Caco-2 (cell line): Measurements from ENCODE around the gene SPATA22. TPM values are rescaled to one million over a fixed set of nuclear protein-coding genes. Genes with fewer than 3 reads are reported as not detected.

Source experiments
- BruUV-seq: library from RNA; stranded (reverse); fragments of 400-500 nt; replicated peaks from 2 replicates; lab custom pipeline; 2021; lab: Mats Ljungman, UMichigan
- CTCF ChIA-PET: fragments of 300-600 bp; sonication (Branson Sonifier 250); formaldehyde crosslinking; loops from one replicate; lab custom pipeline; 2022; ENCODE audit warnings: antibody characterized with exemption; lab: Charles Lee
- POLR2A ChIA-PET: fragments of 300-600 bp; sonication (Branson Sonifier 250); formaldehyde crosslinking; loops from one replicate; lab custom pipeline; 2022; ENCODE audit warnings: antibody characterized with exemption; lab: Charles Lee
- DNase-seq, 2 experiments: peaks; one replicate each; pipeline versions ENCODE4 v3.0.0 to v3.0.0-alpha.2; 2020 to 2022
- H3K27me3 ChIP-seq: replicated peaks from 2 replicates; pipeline ENCODE4 v1.6.0; 2011; ENCODE audit warnings: low read length; ENCODE audit not compliant: control insufficient read depth, insufficient read depth
- H3K36me3 ChIP-seq: 2 replicates; pipeline ENCODE4 v1.5.1; 2011; ENCODE audit warnings: low read length; ENCODE audit not compliant: control insufficient read depth, insufficient read depth
- H3K4me1 ChIP-seq: fragments of 250-450 bp; sonication (Bioruptor Pico); 2 replicates; pipeline ENCODE4 v1.5.1; 2020; ENCODE audit warnings: mild to moderate bottlenecking
- H3K4me3 ChIP-seq: 2 replicates; pipeline ENCODE4 v1.5.1; 2011; ENCODE audit warnings: low read depth, mild to moderate bottlenecking, control low read depth, low read length
- H3K9me3 ChIP-seq: fragments of 250-450 bp; sonication (Bioruptor Pico); 2 replicates; pipeline ENCODE4 v1.5.1; 2020; ENCODE audit warnings: mild to moderate bottlenecking, moderate library complexity
- H3K27ac Mint-ChIP-seq: one replicate; pipeline ENCODE4 v1.8.0; 2022; ENCODE audit warnings: mixed read lengths; ENCODE audit not compliant: unreplicated experiment
- H3K27me3 Mint-ChIP-seq: one replicate; pipeline ENCODE4 v1.8.0; 2022; ENCODE audit warnings: mixed read lengths; ENCODE audit not compliant: insufficient read depth, unreplicated experiment
- H3K36me3 Mint-ChIP-seq: one replicate; pipeline ENCODE4 v1.8.0; 2022; ENCODE audit warnings: mild to moderate bottlenecking, mixed read lengths; ENCODE audit not compliant: insufficient read depth, unreplicated experiment
- H3K4me1 Mint-ChIP-seq: one replicate; pipeline ENCODE4 v1.8.0; 2022; ENCODE audit warnings: low read depth, mixed read lengths; ENCODE audit not compliant: unreplicated experiment
- H3K4me3 Mint-ChIP-seq: one replicate; pipeline ENCODE4 v1.8.0; 2022; ENCODE audit warnings: mild to moderate bottlenecking, moderate library complexity, mixed read lengths; ENCODE audit not compliant: unreplicated experiment
- H3K9me3 Mint-ChIP-seq: one replicate; pipeline ENCODE4 v1.8.0; 2022; ENCODE audit warnings: mixed read lengths; ENCODE audit not compliant: unreplicated experiment
- intact Hi-C: fragments of 100-400 bp; cut with micrococcal nuclease; formaldehyde crosslinking; loops from one replicate; pipeline ENCODE4 v1.10.0; 2022; ENCODE audit not compliant: unreplicated experiment
- total RNA-seq: library from RNA; stranded (reverse); gene quantifications from 2 replicates; pipeline ENCODE4 v1.2.3, GENCODE V29; 2022
- TF ChIP-seq, protein P1 (sequence below), 2 experiments: fragments of 200-600 bp in 1 of 2; IDR thresholded peaks; 1 replicate in 1 of 2; 2 replicates in 1 of 2; pipeline versions ENCODE4 v1.5.1 to v1.8.0; 2011 to 2022; ENCODE audit warnings: antibody characterized with exemption in 1 of 2, control low read depth in 1 of 2, inconsistent platforms in 1 of 2, low read depth in 1 of 2, low read length in 1 of 2, mild to moderate bottlenecking in 1 of 2, moderate library complexity in 1 of 2; ENCODE audit not compliant: insufficient read depth in 1 of 2, severe bottlenecking in 1 of 2, unreplicated experiment in 1 of 2

Gene SPATA22
- total RNA-seq, 1 experiment from 2014 or later, result not detected

DNA sequence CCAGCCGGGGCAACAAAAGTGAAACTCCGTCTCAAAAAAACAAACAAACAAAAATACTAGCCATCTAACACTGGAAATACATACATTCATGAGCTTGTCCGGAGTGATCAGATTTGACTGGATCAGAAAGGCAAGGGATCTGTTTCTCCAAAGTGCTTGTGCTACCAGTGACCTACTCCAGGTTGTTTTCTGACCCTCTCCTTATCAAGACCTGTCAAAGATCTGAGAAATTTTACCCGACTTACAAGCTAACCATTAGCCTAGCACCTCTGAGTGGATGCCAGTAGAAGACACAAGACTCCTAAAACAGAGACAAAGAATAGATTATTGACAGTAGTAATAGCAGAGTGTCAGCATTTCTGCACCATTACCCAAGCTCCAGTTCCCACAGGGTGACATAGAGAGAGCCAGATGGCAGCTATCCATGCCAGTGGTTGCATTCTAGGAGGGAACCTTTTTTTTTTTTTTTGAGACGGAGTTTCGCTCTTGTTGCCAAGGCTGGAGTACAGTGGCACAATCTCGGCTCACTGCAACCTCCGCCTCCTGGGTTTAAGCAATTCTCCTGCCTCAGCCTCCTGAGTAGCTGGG, 14.0 kb upstream of the SPATA22 start:
- Histone ChIP-seq H3K4me1 (peaks cover 7% of the 10 kb centered on the region), H3K36me3 (no peaks in the 10 kb centered on the region), H3K27me3 (no peaks in the 10 kb centered on the region), H3K4me3 (no peak overlapping the region), H3K9me3 (no peaks in the 10 kb centered on the region)
- Mint-ChIP-seq H3K27ac (no peak overlapping the region), H3K36me3 (no peaks in the 10 kb centered on the region), H3K9me3 (no peaks in the 10 kb centered on the region), H3K27me3 (no peaks in the 10 kb centered on the region), H3K4me1 (peaks cover 14% of the 10 kb centered on the region), H3K4me3 (no peak overlapping the region)
- CTCF ChIA-PET, result no interaction called here
- no TSS peak for BruUV-seq
- DNase-seq, result peak in 1 of 2 experiments; percentile 17
- TF ChIP-seq, protein P1, sequence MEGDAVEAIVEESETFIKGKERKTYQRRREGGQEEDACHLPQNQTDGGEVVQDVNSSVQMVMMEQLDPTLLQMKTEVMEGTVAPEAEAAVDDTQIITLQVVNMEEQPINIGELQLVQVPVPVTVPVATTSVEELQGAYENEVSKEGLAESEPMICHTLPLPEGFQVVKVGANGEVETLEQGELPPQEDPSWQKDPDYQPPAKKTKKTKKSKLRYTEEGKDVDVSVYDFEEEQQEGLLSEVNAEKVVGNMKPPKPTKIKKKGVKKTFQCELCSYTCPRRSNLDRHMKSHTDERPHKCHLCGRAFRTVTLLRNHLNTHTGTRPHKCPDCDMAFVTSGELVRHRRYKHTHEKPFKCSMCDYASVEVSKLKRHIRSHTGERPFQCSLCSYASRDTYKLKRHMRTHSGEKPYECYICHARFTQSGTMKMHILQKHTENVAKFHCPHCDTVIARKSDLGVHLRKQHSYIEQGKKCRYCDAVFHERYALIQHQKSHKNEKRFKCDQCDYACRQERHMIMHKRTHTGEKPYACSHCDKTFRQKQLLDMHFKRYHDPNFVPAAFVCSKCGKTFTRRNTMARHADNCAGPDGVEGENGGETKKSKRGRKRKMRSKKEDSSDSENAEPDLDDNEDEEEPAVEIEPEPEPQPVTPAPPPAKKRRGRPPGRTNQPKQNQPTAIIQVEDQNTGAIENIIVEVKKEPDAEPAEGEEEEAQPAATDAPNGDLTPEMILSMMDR (IDR thresholded peaks at IDR 0.05; ENCODE audit: insufficient read depth in 1 of 2, low read depth in 1 of 2, low read length in 1 of 2, severe bottlenecking in 1 of 2, unreplicated experiment in 1 of 2), result no peak
- POLR2A ChIA-PET, result no interaction called here
- intact Hi-C loops, result no loop called here

DNA sequence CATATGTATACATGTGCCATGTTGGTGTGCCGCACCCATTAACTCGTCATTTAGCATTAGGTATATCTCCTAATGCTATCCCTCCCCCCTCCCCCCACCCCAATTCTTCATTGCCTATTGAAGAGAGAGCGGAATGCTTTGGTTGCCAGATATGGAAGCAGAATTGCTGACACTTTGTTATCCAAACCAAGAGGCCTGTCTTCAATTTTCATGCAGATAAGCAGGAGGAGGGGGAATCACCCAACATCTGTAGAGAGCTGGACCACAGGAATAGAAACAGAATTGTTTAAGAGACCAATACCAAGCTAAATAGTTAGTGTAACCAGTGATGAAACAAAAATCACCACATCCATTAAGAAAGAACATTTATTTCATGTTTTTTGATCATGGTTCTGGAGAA, 11.2 kb upstream of the SPATA22 start:
- Histone ChIP-seq H3K36me3 (no peaks in the 10 kb centered on the region), H3K4me3 (no peak overlapping the region), H3K4me1 (peaks cover 14% of the 10 kb centered on the region), H3K9me3 (no peaks in the 10 kb centered on the region), H3K27me3 (no peaks in the 10 kb centered on the region)
- CTCF ChIA-PET, result no interaction called here
- intact Hi-C loops, result no loop called here
- Mint-ChIP-seq H3K36me3 (no peaks in the 10 kb centered on the region), H3K27me3 (no peaks in the 10 kb centered on the region), H3K4me1 (peaks cover 16% of the 10 kb centered on the region), H3K9me3 (no peaks in the 10 kb centered on the region), H3K27ac (no peak overlapping the region), H3K4me3 (no peak overlapping the region)
- DNase-seq, result no peak
- BruUV-seq, result no TSS peak
- TF ChIP-seq, protein P1 (IDR thresholded peaks at IDR 0.05; ENCODE audit: insufficient read depth in 1 of 2, low read depth in 1 of 2, low read length in 1 of 2, severe bottlenecking in 1 of 2, unreplicated experiment in 1 of 2), result no peak
- POLR2A ChIA-PET, result no interaction called here

DNA sequence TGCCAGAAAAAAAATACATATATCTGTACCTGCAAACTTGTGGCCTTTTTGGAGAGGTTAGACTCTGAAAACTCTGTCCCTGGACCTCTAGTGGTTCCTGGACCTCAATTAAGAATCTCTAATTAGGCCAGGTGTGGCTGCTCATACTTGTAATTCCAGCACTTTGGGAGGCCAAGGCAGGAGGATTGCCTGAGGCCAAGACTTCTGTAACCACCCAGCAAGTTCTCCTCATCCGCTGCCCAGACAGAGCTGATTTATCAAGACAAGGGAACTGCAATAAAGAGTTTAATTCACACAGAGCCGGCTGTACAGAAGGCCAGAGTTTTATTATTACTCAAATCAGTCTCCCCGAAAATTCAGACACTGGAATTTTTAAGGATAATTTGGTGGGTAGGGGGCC, 8.4 kb upstream of the SPATA22 start:
- ChIA-PET CTCF (interaction anchor here (0.6 kb wide), 1 partner anchor 357 kb away, joined by 5 read pairs; no protein-coding TSS in a partner anchor), POLR2A (no interaction called here)
- Mint-ChIP-seq H3K27me3 (no peaks in the 10 kb centered on the region), H3K4me3 (no peak overlapping the region), H3K27ac (no peak overlapping the region), H3K4me1 (peaks cover 21% of the 10 kb centered on the region), H3K36me3 (no peaks in the 10 kb centered on the region), H3K9me3 (no peaks in the 10 kb centered on the region)
- no peaks in the 10 kb centered on the region for H3K36me3 ChIP-seq
- TF ChIP-seq, protein P1 (IDR thresholded peaks at IDR 0.05; ENCODE audit: insufficient read depth in 1 of 2, low read depth in 1 of 2, low read length in 1 of 2, severe bottlenecking in 1 of 2, unreplicated experiment in 1 of 2), result no peak
- intact Hi-C loops, result loop anchor here (10.0 kb wide), 1 partner anchor 55 kb away; no protein-coding TSS in a partner anchor
- no TSS peak for BruUV-seq
- DNase-seq, result no peak
- H3K9me3 ChIP-seq, result no peaks in the 10 kb centered on the region
- no peaks in the 10 kb centered on the region for H3K27me3 ChIP-seq
- peaks cover 25% of the 10 kb centered on the region for H3K4me1 ChIP-seq
- H3K4me3 ChIP-seq, result no peak overlapping the region
